Measurements from ENCODE around the gene DCLRE1A.

DNA sequence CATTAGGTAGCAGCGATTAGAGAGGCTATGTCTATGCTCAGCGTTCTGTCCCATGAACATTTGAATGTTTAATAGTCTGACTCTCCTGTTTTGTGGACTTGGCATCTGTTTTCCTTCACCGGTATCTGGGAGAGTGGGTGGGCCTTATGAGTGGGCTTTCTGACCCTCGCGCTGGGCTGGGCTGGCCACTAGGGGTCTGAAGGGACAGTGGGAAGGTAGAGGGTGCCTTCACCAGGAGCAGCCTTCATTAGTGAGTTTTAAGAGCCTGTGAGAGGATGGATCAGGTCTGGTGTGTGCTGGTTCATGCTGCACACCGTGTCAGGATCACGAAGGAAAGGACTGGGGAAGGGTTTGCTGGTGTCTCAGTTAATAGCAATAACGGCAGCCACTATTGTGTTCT lies 33.4 kb downstream of the DCLRE1A start:
- TF ChIP-seq EZH2phosphoT487 (IDR thresholded peaks at IDR 0.05; ENCODE audit: low read depth, severe bottlenecking, unreplicated experiment) (no peak), EZH2 (IDR thresholded peaks at IDR 0.05; ENCODE audit: borderline replicate concordance) (no peak)
- TF ChIP-seq, protein P1, sequence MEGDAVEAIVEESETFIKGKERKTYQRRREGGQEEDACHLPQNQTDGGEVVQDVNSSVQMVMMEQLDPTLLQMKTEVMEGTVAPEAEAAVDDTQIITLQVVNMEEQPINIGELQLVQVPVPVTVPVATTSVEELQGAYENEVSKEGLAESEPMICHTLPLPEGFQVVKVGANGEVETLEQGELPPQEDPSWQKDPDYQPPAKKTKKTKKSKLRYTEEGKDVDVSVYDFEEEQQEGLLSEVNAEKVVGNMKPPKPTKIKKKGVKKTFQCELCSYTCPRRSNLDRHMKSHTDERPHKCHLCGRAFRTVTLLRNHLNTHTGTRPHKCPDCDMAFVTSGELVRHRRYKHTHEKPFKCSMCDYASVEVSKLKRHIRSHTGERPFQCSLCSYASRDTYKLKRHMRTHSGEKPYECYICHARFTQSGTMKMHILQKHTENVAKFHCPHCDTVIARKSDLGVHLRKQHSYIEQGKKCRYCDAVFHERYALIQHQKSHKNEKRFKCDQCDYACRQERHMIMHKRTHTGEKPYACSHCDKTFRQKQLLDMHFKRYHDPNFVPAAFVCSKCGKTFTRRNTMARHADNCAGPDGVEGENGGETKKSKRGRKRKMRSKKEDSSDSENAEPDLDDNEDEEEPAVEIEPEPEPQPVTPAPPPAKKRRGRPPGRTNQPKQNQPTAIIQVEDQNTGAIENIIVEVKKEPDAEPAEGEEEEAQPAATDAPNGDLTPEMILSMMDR (IDR thresholded peaks at IDR 0.05; ENCODE audit: poor library complexity), result no peak
